M059J (cell line): Measurements from ENCODE around the gene ZBED1. TPM values are rescaled to one million over a fixed set of nuclear protein-coding genes. Genes with fewer than 3 reads are reported as not detected.
"Not testable (repeated sequence)": the region's sequence is repeated elsewhere in the genome, so short reads cannot be mapped to it uniquely, and the experiment has no call there.

Source experiments
- DNase-seq: peaks from one replicate; pipeline ENCODE4 v3.0.0-alpha.2; 2012; ENCODE audit warnings: low read depth
- total RNA-seq: library from RNA; depleted of rRNA; stranded (reverse); fragments of >200 nt; shearing (Covaris generic); gene quantifications from 2 replicates; pipeline ENCODE4 v1.2.3, GENCODE V29; 2014

ZBED1 gene
- total RNA-seq, 1 experiment from 2014 or later = 18.0 TPM

DNA sequence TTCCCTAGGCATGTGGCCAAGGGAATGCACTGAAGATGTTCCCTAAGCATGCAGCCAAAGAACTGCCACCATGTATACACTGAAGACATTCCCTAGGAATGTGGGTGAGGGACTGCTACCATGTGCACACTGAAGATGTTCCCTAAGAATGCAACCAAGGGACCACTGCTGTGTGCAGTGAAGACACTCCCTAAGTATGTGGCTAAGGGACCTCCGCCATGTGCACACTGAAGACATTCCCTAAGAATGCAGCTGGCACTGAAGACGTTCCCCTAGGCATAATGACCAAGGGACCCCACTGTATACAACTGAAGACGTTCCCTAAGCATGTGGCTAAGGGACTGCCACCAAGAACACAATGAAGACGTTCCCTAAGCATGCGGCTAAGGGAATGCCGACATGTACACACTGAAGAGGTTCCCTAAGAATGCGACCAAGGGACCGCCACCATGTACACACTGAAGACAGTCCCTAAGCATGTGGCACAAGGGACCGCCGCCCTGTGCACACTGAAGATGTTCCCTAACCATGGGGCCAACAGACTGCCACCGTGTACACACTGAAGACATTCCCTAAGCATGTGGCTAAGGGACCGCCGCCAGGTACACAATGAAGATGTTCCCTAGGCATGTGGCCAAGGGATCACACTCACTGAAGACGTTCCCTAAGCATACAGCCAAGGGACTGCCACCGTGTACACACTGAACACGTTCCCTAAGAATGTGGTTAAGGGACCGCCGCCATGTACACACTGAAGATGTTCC, 25.6 kb downstream of the ZBED1 start:
- DNase-seq = no peak

DNA sequence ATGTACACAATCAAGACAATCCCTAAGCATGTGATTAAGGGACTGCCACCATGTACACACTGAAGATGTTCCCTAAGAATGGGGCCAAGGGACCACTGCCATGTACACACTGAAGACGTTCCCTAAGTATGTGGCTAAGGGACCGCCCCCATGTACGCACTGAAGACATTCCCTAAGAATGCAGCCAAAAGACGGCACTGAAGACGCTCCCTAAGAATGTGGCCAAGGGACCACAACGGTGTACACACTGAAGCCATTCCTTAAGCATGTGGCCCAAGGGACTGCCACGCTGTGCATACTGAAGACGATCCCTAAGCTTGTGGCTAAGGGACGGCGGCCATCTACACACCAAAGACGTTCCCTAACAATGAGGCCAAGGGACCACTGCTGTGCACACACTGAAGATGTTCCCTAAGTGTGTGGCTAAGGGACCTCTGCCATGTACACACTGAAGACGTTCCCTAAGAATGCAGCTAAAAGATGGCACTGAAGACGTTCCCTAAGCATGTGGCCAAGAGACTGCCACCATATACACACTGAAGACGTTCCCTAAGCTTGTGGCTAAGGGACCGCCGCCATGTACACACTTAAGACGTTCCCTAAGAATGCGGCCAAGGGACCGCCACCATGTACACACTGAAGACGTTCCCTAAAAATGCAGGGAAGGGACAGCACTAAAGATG, 26.4 kb downstream of the ZBED1 start:
- DNase-seq = no peak

DNA sequence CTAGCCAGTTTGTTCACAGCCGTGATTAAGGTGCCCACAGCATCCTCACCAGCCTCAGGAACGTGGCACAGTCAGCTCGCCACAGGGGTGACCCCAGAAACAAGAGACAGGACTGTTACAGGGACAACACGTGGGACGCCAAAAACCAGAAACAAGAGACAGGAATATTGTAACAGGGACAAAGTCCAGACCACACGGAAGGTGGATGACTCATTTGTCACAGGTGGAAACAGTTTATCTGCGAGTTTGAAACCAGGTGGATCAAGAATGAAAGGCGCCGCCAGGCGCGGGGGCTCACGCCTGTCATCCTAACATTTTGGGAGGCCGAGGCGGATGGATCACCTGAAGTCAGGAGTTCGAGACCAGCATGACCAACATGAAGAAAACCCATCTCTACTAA, 27.7 kb downstream of the ZBED1 start:
- DNase-seq = not testable (repeated sequence)

DNA sequence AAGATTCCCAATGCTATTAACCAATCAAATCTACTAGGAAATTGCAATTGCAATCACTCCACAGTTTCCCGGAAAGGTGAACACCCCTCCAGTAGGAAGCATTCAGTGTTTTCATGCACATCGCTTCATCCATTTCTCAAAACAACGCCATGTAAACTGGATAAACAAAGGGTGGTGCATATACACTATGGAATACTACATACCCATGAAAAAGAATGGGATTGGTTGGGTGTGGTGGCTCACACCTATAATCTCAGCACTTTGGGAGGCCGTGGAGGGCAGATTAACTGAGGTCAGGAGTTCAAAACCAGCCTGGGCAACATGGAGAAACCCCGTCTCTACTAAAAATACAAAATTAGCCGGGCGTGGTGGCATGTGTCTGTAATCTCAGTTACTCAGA, 29.1 kb downstream of the ZBED1 start:
- no peak for DNase-seq

DNA sequence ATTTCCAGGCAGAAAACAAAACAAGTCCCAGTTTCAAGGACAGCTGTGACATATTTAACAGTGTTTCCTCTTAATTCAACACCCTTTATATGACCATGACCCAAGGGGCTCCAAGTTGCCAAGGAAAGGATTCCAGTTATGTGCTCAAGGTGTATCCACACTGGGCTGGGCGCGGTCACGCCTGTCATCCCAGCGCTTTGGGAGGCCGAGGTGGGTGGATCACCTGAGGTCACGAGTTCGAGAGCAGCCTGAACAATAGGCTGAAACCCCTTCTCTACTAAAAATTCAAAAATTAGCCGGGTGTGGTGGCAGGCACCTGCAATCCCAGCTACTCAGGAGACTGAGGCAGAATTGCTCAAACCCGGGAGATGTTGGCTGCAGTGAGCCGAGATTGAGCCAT, 29.6 kb downstream of the ZBED1 start:
- not testable (repeated sequence) for DNase-seq

DNA sequence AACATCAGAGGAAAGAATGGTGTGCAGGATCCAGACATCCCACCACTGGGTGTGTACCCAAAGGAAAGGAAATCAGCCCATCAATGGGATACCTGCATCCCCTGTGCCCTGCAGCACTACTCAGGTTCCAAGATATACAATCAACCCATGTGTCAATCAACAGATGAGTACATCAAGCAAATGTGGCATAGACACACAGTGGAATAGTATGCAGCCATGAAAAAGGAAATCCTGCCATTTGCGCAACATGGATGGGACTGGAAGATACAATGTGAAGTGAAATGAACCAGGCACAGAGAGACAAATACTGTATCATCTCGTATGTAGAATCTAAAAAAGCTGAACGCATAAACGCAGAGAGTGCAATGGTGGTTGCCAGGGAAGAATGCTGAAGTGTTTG, 30.9 kb downstream of the ZBED1 start:
- not testable (repeated sequence) for DNase-seq

DNA sequence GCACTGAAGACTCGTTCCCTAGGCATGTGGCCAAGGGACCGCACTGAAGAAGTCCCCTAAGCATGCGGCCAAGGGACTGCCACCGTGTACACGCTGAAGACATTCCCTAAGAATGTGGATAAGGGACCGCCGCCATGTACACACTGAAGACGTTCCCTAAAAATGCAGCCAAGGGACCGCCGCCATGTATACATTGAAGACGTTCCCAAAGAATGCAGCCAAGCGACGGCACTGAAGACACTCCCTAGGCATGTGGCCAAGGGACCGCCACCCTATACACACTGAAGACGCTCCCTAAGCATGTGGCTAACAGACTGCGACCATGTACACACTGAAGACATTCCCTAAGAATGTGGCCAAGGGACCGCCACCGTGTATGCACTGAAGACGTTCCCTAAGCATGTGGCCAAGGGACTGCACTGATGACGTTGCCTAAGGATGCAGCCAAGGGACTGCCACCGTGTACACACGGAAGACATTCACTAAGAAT, 31.5 kb downstream of the ZBED1 start:
- no peak for DNase-seq

DNA sequence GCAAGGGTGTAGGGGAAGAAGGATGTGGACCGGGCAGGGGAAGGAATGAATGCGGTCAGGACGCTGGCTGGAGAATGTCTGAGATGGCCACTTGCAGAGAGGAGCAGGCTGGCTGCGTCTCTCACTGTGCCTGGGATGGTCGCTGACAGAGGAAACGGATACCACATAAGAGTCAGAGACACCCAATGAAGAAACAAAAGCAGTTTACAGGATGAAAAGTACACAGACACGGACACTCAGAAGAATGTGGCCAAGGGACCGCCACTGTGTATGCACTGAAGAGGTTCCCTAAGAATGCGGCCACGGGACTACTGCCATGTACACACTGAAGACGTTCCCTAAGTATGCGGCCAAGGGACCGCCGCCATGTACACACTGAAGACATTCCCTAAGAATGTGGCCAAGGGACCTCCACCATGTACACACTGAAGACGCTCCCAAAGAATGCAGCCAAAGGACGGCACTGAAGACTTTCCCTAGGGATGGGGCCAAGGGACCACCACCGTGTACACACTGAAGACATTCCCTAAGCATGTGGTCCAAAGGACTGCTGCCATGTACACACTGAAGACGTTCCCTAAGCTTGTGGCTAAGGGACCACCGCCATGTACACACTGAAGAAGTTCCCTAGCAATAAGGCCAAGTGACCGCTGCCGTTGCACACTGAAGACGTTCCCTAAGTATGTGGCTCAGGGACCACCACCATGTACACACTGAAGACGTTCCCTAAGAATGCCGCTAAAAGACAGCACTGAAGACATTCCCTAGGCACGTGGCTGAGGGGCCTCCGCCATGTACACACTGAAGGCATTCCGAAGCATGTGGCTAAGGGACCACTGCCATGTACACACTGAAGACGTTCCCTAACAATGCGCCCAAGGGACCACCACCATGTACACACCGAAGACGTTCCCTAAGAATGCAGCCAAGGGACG, 32.2 kb downstream of the ZBED1 start:
- no peak for DNase-seq

DNA sequence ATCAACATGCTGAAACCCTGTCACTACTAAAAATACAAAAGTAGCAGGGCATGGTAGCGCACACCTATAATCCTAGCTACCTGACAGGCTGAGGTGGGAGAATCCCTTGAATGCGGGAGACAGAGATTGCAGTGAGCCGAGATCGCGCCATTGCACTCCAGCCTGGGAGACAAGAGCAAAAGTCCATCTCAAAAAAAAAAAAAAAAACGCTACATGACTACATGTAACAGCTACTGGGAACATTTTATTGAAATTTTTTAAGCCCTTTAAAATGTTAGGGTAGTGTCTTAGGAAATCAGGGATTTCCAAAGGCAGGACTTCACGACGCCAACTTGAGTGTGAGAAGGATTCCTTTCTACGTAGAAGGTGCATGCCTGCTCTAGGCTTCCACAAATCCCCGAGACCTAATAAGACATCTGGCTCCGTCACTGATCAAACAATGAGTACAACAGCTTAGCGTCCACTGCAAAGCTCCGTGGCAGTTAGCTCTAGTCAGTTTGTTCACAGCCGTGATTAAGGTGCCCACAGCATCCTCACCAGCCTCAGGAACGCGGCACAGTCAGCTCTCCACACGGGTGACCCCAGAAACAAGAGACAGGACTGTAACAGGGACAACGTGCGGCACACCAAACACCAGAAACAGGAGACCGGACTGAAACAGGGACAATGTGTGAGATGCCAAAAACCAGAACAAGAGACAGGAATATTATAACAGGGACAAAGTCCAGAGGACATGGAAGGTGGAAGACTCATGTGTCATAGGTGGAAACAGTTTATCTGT, 33.7 kb downstream of the ZBED1 start:
- no peak for DNase-seq

DNA sequence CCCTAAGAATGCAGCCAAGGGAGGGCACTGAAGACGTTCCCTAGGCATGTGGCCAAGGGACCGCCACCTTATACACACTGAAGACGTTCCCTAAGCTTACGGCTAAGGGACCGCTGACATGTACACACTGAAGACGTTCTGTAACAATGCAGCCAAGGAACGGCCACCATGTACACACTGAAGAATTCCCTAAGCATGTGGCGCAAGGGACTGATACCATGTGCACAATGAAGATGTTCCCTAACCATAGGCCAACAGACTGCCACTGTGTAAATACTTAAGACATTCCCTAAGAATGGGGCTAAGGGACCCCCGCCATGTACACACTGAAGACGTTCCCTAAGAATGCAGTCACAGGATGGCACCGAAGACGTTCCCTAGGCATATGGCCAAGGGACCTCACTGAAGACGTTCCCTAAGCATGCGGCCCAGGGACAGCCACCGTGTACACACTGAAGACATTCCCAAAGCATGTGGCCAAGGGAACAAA, 36.1 kb downstream of the ZBED1 start:
- no peak for DNase-seq

DNA sequence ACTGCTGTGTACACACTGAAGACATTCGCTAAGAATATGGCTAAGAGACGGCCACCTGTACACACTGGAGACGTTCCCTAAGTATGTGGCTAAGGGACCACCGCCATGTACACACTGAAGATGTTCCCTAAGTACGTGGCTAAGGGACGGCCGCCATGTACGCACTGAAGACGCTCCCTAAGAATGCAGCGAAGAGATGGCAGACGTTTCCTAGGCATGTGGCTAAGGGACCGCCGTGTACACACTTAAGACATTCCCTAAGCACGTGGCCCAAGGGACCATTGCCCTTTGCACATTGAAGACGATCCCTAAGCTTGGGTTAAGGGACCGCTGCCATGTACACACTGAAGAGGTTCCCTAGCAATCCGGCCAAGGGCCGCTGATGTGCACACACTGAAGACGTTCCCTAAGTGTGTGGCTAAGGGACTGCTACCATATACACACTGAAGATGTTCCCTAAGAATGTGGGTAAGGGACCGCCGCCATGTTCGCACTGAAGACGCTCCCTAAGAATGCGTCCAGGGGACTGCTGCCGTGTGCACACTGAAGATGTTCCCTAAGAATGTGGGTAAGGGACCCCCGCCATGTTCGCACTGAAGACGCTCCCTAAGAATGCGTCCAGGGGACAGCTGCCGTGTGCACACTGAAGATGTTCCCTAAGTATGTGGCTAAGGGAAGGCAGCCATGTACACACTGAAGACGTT, 36.7 kb downstream of the ZBED1 start:
- no peak for DNase-seq

DNA sequence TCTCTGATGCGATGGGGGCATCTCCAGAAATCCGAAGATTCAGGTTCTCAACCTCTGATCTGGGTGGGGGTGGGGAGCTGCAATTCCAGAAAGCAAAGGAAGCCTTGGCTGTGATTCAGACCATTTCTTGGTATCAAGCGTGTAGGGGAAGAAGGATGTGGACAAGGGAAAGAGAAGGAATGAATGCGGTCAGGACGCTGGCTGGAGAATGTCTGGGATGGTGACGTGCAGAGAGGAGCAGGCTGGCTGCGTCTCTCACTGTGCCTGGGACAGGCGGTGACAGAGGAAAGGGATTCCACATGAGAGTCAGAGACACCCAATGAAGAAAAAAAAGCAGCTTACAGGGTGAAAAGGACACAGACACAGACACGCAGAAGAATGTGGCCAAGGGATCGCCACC, 37.3 kb downstream of the ZBED1 start:
- DNase-seq = not testable (repeated sequence)

DNA sequence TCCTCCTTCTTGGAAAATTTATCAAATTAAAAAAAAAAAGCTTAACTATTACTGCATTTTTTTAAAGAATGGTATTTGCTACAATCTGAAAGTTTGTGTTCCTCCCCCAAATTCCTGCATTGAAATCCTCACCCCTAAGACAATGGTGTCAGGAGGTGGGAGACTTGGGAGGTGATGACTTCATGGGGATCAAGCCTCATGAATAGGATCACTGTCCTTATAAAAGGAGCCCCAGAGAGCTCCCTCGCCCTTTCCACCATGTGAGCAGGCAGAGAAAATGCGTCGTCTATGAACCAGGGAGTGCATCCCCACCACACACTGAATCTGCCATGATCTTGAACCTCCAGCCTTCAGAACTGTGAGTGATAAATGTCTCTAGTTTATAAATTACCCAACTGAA, 38.0 kb downstream of the ZBED1 start:
- DNase-seq = no peak

DNA sequence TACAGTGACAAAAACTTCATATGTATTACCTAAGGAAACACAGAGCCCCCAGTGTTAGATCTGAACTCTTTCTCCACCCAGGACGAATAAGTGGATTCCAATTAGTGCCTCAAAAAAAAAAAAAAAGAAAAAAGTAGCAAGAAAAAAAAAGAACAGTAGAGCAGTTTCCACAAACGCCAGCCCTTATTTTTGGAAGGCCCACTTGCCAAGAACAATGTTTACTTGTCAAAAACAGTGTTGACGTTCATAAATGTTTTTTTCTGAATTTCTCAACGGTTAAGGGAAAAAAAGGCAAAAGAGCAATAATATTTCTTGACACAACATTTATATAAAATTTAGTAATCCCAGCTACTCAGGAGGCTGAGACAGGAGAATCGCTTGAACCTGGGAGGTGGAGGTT, 38.7 kb downstream of the ZBED1 start:
- DNase-seq = no peak

DNA sequence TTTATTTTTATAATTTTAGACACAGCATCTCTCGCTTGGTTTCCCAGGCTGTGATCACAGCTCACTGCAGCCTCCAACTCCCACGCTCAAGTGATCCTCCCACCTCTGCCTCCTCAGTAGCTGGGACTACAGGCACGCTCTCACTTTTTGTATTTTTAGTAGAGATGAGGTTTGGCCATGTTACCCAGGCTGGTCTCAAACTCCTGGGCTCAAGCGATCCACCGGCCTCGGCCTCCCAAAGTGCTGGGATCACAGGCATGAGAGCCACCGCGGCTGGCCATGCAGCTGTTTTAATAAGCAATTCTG, 39.1 kb downstream of the ZBED1 start:
- no peak for DNase-seq

DNA sequence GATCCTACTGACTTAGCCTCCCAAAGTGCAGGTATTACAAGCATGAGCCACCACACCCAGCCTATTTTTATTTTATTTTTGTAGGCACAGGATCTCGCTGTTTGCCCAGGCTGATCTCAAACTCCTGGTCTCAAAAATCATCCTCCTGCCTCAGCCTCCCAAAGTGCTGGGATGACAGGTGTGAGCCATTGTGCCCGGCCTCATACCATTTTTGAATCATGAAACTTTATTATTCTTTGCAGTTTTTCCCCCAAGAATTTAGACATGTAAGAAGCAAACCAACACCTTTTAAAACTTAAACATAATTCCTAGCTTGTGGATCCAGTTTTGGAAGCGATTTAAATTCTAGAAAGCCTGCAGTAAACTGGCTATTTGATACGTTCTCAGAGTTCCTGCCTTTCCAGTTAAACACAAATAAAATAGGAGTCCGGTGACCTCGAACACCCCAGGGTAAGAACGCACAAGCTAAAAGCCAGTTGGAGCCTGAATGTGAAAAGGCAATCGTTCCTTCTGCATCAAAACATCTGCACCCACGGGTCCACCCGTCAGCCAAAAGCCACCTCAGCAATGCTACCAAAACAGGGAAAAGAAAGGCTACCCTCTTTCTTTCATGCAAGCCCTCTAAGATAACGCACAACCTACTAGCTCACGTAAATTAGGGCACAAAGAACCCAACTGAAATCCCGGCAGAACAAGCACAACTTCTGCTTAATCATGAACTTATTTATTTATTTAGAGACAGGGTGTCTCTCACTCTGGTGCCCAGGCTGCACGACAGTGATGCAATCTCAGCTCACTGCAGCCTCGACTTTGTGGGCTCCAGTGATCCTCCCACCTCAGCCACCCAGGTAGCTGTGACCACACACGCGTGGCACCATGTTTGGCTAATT, 39.7 kb downstream of the ZBED1 start:
- DNase-seq = not testable (repeated sequence)

DNA sequence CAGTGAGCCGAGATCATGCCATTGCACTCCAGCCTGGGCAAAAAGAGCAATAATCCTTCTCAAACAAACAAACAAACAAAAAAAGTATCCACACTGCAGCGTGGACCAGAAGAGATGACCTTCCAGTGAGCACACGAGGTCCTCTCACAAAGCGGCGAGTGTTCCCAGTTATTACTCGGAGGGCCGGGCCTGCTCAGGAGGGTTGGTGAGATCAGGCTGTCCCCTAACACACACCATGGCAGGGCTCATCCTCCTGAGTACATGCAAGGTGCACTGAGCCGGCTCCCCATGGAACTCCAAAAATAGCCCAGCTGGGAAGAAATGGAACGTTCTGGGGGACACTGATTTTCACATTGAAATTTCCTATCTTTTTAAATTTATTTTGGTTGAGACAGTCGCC, 40.7 kb downstream of the ZBED1 start:
- DNase-seq = not testable (repeated sequence)

DNA sequence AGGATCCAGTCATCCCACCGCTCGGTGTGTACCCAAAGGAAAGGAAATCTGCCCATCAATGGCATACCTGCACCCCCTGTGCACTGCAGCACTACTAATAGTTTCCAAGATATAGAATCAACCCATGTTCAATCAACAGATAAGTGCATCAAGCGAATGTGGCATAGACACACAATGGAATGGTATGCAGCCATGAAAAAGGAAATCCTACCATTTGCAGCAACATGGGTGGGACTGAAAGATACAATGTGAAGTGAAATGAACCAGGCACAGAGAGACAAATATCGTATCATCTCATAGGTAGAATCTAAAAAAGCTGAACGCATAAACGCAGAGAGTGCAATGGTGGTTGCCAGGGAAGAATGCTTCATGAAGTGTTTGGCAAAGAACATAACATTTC, 42.5 kb downstream of the ZBED1 start:
- no peak for DNase-seq

DNA sequence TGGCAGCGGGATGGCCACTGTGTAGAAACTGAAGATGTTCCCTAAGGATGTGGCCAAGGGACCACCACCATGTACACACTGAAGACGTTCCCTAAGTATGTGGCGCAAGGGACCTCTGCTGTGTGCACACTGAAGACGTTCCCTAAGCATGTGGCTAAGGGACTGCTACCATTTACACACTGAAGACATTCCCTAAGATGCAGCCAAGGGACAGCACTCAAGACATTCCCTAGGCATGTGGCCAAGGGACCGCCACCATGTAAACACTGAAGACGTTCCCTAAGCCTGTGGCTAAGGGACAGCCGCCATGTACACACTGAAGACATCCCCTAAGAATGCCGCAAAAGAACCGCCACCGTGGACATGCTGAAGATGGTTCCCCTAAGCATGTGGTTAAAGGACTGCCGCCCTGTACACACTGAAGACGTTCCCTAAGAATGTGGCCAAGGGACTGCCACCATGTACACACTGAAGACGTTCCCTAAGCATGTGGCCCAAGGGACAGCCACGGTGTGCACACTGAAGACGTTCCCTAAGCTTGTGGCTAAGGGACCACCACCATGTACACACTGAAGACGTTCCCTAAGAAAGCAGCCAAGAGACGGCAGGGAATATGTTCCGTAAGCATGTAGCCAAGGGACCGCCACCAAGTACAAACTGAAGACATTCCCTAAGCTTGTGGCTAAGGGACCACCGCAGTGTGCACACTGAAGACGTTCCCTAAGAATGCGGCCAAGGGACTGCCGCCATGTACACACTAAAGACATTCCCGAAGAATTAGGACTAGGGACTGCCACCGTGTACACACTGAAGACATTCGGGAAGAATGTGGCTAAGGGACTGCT, 43.3 kb downstream of the ZBED1 start:
- DNase-seq = no peak
